Fibroblast of skin of scalp (primary cell): ENCODE results near the gene CPED1.

ENCODE experiments used
- DNase-seq: peaks from one replicate; pipeline ENCODE4 v3.0.0-alpha.2; 2013

Gene CPED1

GRCh38 chr7:121330053-121330833 lies 341.7 kb downstream of the CPED1 start:
- peak; percentile 27 for DNase-seq

- no peak for DNase-seq
Measured at GRCh38 chr7:121331048-121331447, 342.5 kb downstream of the CPED1 start.

GRCh38 chr7:121331574-121331973 lies 343.1 kb downstream of the CPED1 start:
- no peak for DNase-seq

- no peak for DNase-seq
Measured at GRCh38 chr7:121334376-121334775, 345.9 kb downstream of the CPED1 start.

GRCh38 chr7:121334875-121335648 lies 346.6 kb downstream of the CPED1 start:
- DNase-seq, result peak; percentile 69

GRCh38 chr7:121336579-121336978 lies 348.1 kb downstream of the CPED1 start:
- peak; percentile 69 for DNase-seq

- peak; percentile 72 for DNase-seq
Measured at GRCh38 chr7:121337398-121337797, 348.9 kb downstream of the CPED1 start.

- no peak for DNase-seq
Measured at GRCh38 chr7:121339082-121339481, 350.6 kb downstream of the CPED1 start.

- peak; percentile 35 for DNase-seq
Measured at GRCh38 chr7:121341933-121342332, 353.4 kb downstream of the CPED1 start.

GRCh38 chr7:121342631-121343030 lies 354.1 kb downstream of the CPED1 start:
- DNase-seq, result no peak

- no peak for DNase-seq
Measured at GRCh38 chr7:121343302-121343701, 354.8 kb downstream of the CPED1 start.

GRCh38 chr7:121344093-121344492 lies 355.6 kb downstream of the CPED1 start:
- no peak for DNase-seq

- no peak for DNase-seq
Measured at GRCh38 chr7:121344497-121344896, 356.0 kb downstream of the CPED1 start.
